OCI-LY3 (cell line): ENCODE data around the gene PTBP1.

ENCODE experiments used
- H2AFZ ChIP-seq: fragments of 200-600, 300-600 bp; shearing (Covaris generic); 2 replicates; pipeline ENCODE4 v1.6.0; 2014; ENCODE audit warnings: antibody characterized with exemption, low read depth, low read length
- H3K27ac ChIP-seq: fragments of 200-600, 300-600 bp; sonication (generic); 2 replicates; pipeline ENCODE4 v1.5.1; 2014; ENCODE audit warnings: mild to moderate bottlenecking, low read length, moderate library complexity, mixed read lengths
- H3K27me3 ChIP-seq: fragments of 200-600, 300-600 bp; sonication (generic); 2 replicates; pipeline ENCODE4 v1.6.1; 2014; ENCODE audit warnings: low read depth, low read length, mixed read lengths
- H3K36me3 ChIP-seq: fragments of 200-600, 300-600 bp; sonication (generic); replicated peaks from 2 replicates; pipeline ENCODE3; 2014; ENCODE audit warnings: low read depth, low read length, mixed read lengths
- H3K4me1 ChIP-seq: fragments of 300-600, 200-600 bp; sonication (generic); 2 replicates; pipeline ENCODE4 v1.6.1; 2014; ENCODE audit warnings: low read length, mixed read lengths
- H3K4me2 ChIP-seq: fragments of 200-600, 300-600 bp; sonication (generic); 2 replicates; pipeline ENCODE4 v1.6.1; 2014; ENCODE audit warnings: low read length, mixed read lengths
- H3K4me3 ChIP-seq: fragments of 300-600, 200-600 bp; sonication (generic); 2 replicates; pipeline ENCODE4 v1.5.1; 2014; ENCODE audit warnings: antibody characterized with exemption, mild to moderate bottlenecking, low read length, moderate library complexity
- H3K79me2 ChIP-seq: fragments of 300-600, 200-600 bp; shearing (Covaris generic); 2 replicates; pipeline ENCODE4 v1.6.1; 2014; ENCODE audit warnings: mild to moderate bottlenecking, low read length, mixed read lengths
- H3K9ac ChIP-seq: fragments of 300-600, 200-600 bp; shearing (Covaris generic); 2 replicates; pipeline ENCODE4 v1.6.0; 2014; ENCODE audit warnings: mild to moderate bottlenecking, low read length, moderate library complexity
- H3K9me3 ChIP-seq: fragments of 200-600, 300-600 bp; shearing (Covaris generic); 2 replicates; pipeline ENCODE4 v1.6.1; 2014; ENCODE audit warnings: low read length, mixed read lengths; ENCODE audit not compliant: insufficient read depth
- H4K20me1 ChIP-seq: fragments of 200-600, 300-600 bp; sonication (generic); 2 replicates; pipeline ENCODE4 v1.6.1; 2016; ENCODE audit warnings: low read length, mixed read lengths; ENCODE audit not compliant: insufficient read depth
- EZH2phosphoT487 ChIP-seq: fragments of 200-600 bp; shearing (Covaris generic); IDR thresholded peaks from 2 replicates; pipeline ENCODE4 v1.6.1; 2018; ENCODE audit warnings: antibody characterized with exemption, mixed run types, low read depth
- TF ChIP-seq, protein P1 (sequence below): fragments of 200-600, 300-600 bp; sonication (generic); IDR thresholded peaks from 2 replicates; pipeline ENCODE4 v1.5.1; 2014; ENCODE audit warnings: antibody characterized with exemption, low read length, low read depth

The PTBP1 gene

GRCh38 chr19:788686-788982 lies 8.6 kb upstream of the PTBP1 start:
- no peak overlapping the region for H2AFZ ChIP-seq
- no peaks in the 10 kb centered on the region for H3K79me2 ChIP-seq
- TF ChIP-seq, protein P1, sequence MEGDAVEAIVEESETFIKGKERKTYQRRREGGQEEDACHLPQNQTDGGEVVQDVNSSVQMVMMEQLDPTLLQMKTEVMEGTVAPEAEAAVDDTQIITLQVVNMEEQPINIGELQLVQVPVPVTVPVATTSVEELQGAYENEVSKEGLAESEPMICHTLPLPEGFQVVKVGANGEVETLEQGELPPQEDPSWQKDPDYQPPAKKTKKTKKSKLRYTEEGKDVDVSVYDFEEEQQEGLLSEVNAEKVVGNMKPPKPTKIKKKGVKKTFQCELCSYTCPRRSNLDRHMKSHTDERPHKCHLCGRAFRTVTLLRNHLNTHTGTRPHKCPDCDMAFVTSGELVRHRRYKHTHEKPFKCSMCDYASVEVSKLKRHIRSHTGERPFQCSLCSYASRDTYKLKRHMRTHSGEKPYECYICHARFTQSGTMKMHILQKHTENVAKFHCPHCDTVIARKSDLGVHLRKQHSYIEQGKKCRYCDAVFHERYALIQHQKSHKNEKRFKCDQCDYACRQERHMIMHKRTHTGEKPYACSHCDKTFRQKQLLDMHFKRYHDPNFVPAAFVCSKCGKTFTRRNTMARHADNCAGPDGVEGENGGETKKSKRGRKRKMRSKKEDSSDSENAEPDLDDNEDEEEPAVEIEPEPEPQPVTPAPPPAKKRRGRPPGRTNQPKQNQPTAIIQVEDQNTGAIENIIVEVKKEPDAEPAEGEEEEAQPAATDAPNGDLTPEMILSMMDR, result no peak
- no peak for TF ChIP-seq EZH2phosphoT487
- H3K27me3 ChIP-seq, result no peaks in the 10 kb centered on the region
- H3K27ac ChIP-seq, result no peak overlapping the region
- no peak overlapping the region for H3K9ac ChIP-seq
- H3K4me1 ChIP-seq, result no peaks in the 10 kb centered on the region
- no peak overlapping the region for H3K4me3 ChIP-seq
- H3K9me3 ChIP-seq, result no peaks in the 10 kb centered on the region
- no peaks in the 10 kb centered on the region for H4K20me1 ChIP-seq
- no peak overlapping the region for H3K4me2 ChIP-seq
- H3K36me3 ChIP-seq, result no peaks in the 10 kb centered on the region

DNA sequence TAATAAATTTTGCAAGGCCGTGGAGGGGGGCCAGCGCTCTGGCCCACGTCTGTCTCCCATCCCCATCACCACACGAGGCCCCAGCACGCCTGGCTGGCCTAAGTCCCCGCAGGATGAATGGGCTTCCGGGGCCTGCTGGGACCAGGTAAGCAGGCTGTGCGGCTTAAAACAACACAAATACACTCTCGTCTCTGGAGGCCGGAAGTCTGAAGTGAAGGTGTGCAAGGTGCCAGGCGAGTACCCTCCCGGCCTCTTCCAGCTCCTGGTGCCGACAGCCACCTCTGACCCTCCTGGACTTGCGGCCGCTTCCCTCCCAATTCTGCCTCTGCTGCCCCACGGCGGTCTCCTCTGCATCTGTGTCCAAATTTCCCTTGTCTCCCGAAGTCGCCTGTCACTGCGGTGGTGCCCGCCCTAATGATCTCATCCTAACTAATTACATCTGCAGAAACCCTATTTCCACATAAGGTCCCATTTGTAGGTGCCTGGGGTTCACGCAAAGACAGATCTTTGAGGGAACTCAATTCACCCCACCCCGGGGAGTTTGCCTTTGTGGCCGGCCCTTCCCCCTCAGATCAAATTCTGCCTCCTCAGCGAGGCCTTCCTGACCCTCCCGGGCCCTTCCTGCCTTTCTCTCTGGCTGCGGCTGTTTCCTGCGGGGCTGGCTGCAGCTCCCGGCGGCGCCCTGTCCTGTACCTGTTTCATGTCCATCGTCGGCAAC lies 8.1 kb upstream of the PTBP1 start:
- H3K4me1 ChIP-seq, result no peaks in the 10 kb centered on the region
- H3K9me3 ChIP-seq, result no peaks in the 10 kb centered on the region
- TF ChIP-seq, protein P1, result no peak
- TF ChIP-seq EZH2phosphoT487, result no peak
- no peaks in the 10 kb centered on the region for H4K20me1 ChIP-seq
- H3K36me3 ChIP-seq, result no peaks in the 10 kb centered on the region
- no peak overlapping the region for H3K4me3 ChIP-seq
- no peak overlapping the region for H3K4me2 ChIP-seq
- H2AFZ ChIP-seq, result no peak overlapping the region
- no peak overlapping the region for H3K9ac ChIP-seq
- no peaks in the 10 kb centered on the region for H3K79me2 ChIP-seq
- H3K27ac ChIP-seq, result no peak overlapping the region
- no peaks in the 10 kb centered on the region for H3K27me3 ChIP-seq

GRCh38 chr19:789701-790060 lies 7.6 kb upstream of the PTBP1 start:
- Histone ChIP-seq H3K27ac (no peak overlapping the region), H3K9me3 (no peaks in the 10 kb centered on the region), H3K27me3 (no peaks in the 10 kb centered on the region), H3K4me3 (no peak overlapping the region), H2AFZ (no peak overlapping the region), H4K20me1 (no peaks in the 10 kb centered on the region), H3K36me3 (no peaks in the 10 kb centered on the region), H3K4me1 (no peaks in the 10 kb centered on the region), H3K79me2 (no peaks in the 10 kb centered on the region), H3K4me2 (no peak overlapping the region), H3K9ac (no peak overlapping the region)
- no peak for TF ChIP-seq EZH2phosphoT487
- TF ChIP-seq, protein P1, result no peak

DNA sequence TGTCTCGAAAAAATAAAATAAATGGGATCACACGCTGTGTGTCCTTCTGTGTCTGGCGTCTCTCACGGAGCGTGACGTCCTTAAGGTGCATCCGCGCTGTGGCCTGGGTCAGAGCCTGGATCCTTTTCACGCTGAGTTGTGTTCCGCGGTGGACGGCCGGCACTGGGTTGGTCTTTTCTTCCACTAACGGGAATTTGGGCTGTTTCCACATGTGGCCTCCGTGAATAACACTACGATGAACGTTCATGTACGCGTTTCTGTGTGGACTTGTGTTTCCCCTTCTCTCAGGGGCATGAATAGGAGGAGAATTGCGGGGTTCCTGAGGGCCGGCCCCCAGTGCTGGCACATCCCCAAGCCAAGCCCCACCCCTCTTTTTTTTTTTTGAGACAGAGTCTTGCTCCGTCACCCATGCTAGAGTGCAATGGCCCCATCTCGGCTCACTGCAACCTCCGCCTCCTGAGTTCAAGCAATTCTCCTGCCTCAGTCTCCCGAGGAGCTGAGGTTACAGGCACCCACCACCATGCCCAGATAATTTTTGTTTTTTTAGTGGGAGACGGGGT lies 6.2 kb upstream of the PTBP1 start:
- Histone ChIP-seq H4K20me1 (no peaks in the 10 kb centered on the region), H3K27me3 (no peaks in the 10 kb centered on the region), H3K4me3 (no peak overlapping the region), H3K4me1 (no peaks in the 10 kb centered on the region; the same call in 1 of the 2 replicates), H3K9me3 (no peaks in the 10 kb centered on the region), H3K4me2 (no peak overlapping the region), H3K79me2 (no peaks in the 10 kb centered on the region), H3K27ac (no peak overlapping the region), H3K36me3 (no peaks in the 10 kb centered on the region), H3K9ac (no peak overlapping the region), H2AFZ (no peak overlapping the region)
- TF ChIP-seq, protein P1, result no peak
- no peak for TF ChIP-seq EZH2phosphoT487
